ACHN (cell line): ENCODE data around the gene CDH13.

Experiments
- DNase-seq: peaks from one replicate; pipeline ENCODE4 v3.0.0-alpha.2; 2015
- in situ Hi-C: cut with HindIII; loops from 2 replicates; pipeline ENCODE4 v1.10.0; 2017; ENCODE audit warnings: low sequenced_read_pairs, low pct_ligation_motif_present, low pct_unique_long_range_greater_than_20kb

Gene CDH13

DNA sequence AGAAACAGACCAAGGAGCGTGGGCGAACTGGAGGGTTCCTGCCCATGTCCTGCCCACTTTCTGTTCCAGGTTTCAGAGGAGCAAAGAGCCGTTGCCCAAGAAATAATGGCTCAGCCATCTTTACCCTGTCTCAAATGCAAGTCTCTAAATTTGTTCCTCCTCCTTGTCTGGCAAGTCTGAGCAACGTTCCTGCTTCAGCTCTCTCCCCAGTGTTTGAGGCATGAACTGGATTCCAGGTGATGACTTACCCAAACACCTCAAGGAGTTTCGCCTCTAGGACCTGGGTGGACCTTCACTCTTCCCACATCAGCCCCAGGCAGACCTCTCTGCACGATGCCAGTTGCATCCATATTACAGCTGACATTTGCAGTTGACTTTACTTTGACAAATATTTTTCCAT lies 659.2 kb downstream of the CDH13 start:
- no peak for DNase-seq
- in situ Hi-C loops, result no loop called here

DNA sequence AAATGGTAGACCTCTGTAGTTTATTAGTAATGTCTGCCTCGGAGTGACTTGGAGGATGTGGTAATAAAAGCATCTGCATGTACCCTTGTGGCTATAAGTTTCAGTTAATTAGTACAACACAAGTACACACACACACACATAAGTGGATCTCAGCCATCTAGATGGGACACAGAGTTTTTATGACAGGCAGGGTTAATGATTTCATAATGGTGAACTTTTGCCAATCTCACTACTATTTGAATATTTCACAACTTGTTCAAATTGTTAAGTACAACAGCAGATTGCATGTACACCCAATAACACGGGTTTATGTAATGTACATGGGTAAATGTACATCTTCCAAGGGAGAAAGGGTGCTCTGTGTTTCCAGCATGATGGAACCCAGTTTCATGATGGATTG lies 669.7 kb downstream of the CDH13 start:
- in situ Hi-C loops, result no loop called here
- DNase-seq, result no peak

DNA sequence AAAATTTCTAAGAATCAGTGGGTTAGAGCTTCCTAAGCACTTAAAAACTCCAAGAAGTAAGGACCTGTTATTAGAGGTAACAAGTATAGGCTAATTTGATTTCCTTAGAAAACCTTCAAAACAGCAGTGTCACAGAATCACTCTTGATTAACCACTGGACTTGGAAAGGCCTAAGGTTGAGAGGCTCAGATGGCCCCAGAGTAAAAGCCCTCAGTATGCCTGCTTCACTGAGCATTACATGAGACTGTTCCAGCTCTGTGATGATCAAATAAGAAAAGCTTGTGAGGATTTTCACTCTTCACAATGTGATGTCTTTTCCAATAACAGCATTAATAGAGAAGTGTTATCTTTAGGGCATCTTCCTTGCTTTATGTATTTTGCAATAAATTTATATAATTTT lies 671.8 kb downstream of the CDH13 start:
- no peak for DNase-seq
- in situ Hi-C loops, result no loop called here

DNA sequence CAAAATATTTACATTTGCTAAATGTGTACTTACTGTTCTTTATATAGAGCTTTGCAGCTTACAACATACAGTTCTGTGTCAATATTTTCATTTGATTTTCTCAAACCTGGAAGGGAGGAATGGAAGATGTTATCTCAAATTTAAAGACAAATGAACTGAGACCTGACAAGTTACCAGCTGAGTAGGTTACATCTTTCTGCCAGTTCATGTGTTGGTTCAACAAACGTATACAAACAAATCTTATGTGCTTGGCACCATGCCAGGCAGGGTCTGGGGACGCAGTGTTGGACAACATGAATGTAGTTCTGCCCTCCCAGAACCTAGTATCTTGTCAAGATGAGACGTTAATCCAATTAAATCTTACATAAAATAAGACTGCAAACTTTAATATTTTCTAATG lies 673.6 kb downstream of the CDH13 start:
- in situ Hi-C loops, result no loop called here
- DNase-seq, result no peak

DNA sequence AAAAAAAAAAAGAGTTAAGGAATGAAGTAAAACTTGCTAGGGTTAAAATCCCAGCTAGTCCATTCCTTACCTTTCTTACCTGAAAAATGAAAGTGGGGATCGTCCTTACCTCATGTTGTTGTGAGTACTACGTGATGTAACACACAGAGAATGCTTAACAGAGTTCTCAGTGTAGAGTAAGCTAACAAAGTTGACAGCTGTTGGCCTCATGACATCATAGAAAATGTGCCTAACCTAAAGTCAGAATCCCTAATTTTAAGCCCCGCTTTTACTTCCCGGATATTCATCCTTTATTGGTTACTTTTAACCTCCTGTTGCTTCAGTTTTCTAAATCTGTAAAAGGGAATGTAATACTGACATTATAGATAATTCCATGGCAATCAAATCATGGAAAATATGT lies 675.2 kb downstream of the CDH13 start:
- DNase-seq, result no peak
- in situ Hi-C loops, result no loop called here

DNA sequence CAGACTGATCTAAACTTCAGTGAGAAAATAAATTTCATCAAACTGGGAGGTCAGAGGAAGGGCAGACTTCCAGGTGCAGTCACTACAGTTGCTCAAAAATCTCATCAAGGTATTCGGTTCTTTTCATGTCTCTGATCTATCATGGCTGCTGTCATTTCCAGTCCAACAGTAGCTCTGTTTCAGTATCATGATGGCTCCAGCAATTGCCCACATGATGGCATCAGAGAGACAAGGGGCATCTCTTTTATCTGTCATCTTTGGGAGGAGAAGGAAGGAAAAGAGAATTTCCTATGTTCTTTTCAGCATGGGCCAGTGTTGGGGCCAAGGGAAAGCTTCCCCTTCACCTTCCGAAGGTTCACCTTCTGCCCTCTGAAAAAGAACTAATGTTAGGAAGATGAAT lies 676.1 kb downstream of the CDH13 start:
- DNase-seq, result no peak
- in situ Hi-C loops, result no loop called here

DNA sequence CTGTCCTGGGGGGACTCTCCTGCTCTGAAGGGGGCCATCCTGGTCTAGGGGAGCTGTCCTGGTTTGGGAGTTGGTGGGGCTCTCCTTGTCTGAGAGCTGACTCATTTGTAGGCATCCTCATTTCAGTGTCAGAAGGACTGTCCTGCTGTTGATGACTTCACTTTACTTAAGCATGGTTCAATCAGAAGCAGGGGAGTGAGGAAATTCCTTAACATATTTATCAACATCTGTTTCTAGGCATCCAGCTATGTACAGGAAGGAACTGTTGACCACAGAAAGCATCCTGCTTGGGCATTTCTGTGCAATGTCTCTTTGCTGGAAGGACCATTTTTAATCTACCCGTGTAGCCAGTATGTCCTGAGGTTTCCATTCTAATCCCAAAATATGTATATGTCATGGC lies 678.3 kb downstream of the CDH13 start:
- in situ Hi-C loops, result no loop called here
- DNase-seq, result no peak

DNA sequence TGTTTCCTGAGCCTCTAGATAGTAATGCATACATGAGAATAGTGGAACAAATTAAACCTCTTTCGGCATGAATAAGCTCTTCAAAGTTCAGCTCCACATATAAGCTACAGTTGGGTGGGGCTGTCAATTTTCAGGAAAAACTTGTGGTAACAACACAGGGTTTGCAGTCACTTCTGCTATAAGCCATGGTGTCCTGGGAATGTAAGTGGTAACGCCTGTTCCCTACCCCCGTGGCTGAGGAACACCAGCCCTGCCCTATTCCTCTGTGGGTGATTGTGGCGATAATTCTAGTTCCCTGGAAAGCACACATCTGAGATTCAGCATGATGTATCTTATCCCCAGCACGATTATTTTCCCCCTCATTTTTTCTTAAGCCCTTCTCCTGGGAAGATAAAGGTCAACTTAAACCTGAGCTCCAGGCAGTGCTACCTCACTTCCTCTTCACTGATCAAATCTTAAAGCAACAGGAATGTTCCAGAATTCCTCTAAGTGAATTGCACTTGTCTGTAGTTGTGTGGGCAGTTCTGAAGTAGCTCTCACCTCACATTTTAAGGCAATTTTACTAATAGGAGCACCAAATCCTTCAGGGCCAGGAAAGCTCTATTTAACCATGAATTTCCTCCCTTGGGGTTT lies 680.3 kb downstream of the CDH13 start:
- no peak for DNase-seq
- in situ Hi-C loops, result no loop called here

DNA sequence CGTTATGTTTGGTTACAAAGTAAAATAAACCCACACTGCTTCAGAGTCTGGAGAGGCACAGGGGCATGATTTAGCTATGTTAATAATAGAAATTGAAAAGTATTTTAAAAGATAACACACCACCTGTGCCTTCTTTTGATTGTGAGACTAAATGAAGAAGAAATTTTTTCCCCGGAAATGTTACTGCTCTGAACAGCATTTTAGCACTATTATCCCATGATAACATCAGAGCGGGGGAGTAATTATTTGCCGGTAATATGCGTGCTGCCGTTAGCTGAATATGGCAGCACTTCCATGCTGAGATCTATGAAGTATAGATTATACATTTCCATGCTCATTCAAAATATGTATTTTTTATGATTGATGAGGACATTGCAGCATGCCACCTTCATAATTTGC lies 680.8 kb downstream of the CDH13 start:
- in situ Hi-C loops, result no loop called here
- DNase-seq, result no peak

DNA sequence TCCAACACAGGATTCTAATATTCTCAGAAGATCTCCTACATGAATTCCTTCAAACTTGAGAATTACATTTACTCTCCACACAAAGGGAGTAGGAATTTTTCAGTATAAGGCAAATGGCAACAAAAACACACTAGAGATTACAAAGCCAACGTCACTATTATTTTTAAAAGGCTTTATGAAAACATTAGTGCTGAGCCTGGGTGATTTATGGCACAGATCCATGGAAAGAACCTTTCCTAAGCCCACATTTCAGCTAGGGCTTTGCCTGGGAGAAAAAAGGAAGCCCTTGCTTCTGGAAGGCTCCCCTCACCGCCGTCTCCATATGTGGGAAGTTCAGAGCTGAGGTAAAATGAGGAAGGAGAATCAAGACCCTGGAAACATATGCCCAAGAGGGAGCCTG lies 681.6 kb downstream of the CDH13 start:
- in situ Hi-C loops, result no loop called here
- DNase-seq, result no peak

DNA sequence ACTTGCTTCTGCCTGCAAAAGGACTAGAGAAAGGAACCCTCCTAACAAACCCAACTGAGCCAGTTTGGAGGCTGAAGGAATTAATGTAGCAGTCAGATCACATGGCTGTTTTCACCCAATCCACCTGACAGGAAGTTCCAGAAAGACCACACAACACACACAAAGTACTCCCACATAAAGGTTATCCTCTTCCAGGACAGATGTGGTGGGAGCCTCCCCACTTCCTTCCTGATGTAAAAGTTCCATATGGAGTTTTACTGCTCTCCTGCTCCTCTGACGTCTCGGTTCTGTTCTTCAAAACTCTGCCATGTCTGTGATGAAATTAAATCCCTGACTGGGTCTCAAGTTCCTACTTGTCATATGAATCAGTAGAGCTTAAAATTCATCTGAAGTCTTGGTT lies 684.0 kb downstream of the CDH13 start:
- in situ Hi-C loops, result no loop called here

DNA sequence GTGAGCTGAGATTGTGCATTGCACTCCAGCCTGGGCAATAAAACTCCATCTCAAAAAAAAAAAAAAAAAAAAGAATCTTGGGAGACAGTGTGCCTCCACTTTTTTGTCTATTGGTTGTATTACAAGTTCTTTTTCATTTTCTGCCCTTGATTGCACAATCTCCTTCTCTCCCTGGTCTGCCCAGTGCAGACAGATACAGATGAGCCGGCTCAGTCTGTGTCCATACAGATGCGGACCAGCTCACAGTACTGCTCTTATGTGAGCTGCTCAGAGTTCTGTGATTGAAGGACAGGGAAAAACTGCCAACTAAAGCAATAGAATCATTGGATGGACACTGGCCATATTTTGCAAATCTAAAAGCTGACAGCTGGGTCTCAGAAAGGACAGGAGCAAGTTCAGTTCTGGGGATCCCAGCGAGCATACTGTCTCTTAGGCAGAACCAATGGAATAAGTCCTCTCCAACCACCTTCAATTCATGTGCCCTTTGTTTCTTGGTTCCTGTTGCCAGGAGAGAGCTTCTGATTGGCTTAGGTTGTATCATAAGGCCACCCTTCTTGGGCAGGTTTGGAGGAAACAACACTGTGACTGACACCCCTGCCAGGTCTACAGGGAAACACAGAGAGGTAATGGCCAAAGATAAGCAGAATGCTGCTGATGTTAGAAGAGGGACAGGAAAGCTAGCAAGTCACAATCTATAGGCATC lies 685.4 kb downstream of the CDH13 start:
- in situ Hi-C loops, result no loop called here
- DNase-seq, result no peak

More for the DNA sequence above, 684.0 kb downstream of the CDH13 start:
- no peak for DNase-seq

DNA sequence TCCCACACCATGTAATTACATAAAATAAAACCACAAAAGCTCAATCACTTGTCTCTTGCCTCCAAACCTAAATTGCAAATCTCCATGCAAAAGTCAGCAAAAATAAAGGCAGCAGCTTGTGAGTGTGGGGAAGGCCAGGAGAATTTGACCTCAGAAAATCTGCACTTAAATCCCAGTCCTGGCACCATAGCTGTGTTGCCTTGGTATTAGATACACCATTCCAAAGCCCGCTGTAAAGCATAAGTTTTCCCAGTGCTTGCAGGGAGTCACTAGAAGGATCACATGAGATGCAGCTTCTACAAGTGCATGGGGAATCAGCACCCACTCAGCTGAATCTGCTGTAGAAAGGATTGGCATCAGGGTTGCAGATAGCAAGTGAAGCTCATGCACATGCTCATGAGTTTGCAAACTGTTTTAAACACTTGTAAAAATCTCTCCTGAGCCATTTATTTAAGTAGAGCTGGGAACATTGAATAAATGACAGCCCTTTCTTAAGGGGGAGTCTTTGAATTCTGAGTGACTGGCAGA lies 686.0 kb downstream of the CDH13 start:
- in situ Hi-C loops, result no loop called here
- DNase-seq, result no peak

DNA sequence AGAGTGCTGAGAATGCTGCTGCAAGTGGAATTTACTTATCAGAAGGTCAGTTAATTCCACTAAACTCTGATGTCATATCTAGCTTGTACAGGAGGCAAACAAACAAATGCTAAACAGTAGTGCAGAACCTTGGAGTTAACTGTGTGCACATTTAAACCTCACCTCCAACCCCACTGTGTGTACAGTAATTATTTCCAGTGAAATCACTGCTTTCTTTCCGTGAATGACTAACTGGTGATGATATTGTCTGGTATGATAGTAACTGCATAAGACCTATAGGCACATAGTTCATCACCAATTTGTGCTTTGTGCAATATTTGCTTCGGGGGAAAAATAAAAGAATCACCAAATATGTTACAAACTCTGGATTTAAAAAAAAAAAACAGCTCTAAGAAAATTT lies 688.5 kb downstream of the CDH13 start:
- in situ Hi-C loops, result no loop called here
- DNase-seq, result no peak

DNA sequence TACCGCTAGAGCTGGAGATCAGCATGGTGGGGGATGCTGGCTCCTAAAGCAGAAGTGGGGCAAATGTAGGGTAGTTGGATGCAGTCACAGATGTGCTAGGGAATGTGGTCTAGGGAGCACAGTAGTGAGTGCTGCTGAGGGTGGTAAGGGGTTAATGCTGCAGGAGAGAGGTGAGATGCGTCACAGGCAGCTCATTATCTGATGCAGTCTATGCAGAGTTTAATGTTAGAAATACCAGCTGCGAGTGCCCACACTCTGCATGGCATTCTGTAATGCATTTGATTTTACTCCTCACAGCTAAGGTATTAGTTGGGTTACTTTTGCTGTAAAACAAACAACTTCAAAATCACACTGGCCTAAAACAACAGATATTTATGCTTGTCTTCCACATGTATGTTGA lies 689.7 kb downstream of the CDH13 start:
- in situ Hi-C loops, result no loop called here

DNA sequence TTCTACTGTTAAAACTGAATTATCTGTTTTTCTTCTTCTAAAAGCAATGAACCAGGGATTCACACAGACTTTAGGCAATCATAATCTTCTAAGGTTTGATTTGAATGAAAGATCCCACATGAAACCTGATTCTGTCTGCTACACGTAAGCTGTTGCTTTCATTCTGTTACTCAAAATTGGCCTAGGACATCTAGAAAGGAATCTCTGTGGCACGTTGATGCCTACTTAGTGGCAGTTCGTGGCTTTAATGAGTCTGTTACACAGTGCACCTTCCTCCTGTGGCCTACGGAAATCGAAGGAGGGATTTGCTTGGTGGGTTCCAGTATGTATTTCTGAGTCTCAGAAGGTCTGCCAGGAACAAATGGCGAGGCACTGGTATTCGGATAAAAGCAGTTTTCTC lies 691.6 kb downstream of the CDH13 start:
- in situ Hi-C loops, result no loop called here
- DNase-seq, result no peak

More for the DNA sequence above, 689.7 kb downstream of the CDH13 start:
- no peak for DNase-seq

DNA sequence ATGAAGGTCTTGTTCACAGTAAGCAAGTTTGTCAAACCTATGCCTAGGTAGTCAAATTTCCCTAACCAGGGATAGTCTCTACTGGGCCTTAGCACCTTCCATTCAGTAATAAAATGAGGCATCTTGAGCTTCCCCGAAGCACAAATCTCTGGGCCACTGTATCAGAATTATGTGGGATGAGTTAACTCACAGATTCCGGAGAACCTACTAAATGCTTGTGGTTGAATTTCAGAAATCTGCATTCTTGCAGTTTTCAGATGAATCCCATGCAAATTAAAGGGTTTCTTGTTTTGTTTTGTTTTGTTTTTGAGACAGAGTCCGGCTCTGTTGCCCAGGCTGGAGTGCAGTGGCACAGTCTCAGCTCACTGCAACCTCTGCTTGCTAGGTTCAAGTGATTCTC lies 702.2 kb downstream of the CDH13 start:
- in situ Hi-C loops, result no loop called here

DNA sequence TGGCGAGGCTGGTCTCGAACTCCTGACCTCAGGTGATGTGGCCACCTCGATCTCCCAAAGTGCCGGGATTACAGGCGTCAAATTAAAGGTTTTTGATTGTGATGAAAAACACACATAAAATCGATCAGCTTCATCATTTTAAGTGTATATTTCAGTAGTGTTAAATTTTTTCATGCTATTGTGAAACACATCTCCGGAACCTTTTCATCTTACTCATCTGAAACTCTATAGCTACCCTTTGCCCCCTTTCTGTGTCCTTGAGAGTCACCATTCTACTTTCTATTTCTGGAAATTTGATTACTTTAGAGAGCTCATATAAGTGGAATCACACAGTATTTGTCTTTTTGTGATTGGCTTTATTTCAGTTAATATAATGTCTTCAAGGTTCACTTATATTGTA lies 702.7 kb downstream of the CDH13 start:
- in situ Hi-C loops, result no loop called here
- DNase-seq, result no peak

More for the DNA sequence above, 702.2 kb downstream of the CDH13 start:
- no peak for DNase-seq

DNA sequence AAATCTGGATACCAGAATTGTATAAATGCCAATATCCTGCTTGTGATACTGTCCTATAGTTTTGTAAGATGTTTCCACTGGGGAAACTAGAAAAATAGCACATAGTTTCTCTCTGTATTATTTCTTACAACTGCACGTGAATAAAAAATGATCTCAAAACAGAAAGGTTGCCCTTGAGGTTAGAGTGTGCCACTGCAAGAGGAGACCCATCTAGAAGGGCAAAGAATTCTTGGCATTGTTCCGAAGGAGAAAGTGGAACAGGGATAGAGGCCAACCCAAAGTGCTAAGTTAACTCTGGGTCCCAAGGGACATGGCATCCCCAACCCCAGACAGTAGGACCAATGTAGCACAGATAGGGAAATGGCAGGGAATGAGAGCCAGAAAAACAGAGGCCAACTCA lies 703.5 kb downstream of the CDH13 start:
- DNase-seq, result no peak
- in situ Hi-C loops, result no loop called here

DNA sequence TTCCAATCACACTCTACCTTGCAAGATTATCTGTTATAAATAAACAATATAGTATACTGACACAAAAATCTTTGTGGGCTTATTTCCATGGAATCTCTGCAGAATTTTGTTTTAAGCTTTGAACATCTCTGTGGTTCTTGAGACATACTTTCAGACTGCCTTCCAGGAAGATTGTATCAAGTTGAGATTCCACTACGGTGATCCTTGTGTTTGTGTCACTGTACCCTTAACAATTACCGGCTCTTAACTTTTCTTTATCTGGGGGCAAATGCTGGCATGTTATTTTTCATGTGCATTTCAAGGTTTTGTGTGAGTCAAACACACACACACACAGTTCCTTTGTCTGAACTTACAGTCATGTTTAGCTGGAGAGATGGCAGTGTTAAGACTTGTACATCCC lies 708.3 kb downstream of the CDH13 start:
- DNase-seq, result no peak
- in situ Hi-C loops, result no loop called here
